ENCODE data around the gene CNOT6.
"Not testable (repeated sequence)": the region's sequence is repeated elsewhere in the genome, so short reads cannot be mapped to it uniquely, and the experiment has no call there.

CNOT6 gene

DNA sequence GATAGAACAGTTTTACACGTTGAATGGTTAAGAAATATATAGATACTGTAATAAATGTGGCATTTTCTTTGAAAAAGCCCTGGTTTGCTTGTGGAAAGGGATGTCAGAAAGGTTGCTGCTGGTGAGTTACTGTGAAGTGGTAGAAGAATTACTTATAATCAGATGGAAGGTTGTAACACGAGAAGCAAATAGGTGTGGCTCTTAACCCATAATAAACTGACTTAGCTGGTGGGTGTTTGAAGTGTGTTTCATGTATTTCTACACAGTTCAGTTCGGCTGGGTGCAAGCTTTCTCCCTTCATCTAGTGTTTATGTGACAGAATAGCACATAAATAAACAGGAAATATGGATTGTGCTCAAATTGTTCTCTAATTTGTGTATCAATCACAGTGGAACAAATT lies 5.5 kb downstream of the CNOT6 start:
- Mint-ChIP-seq H3K27me3 (no peaks in the 10 kb centered on the region), H3K4me3 (no peak overlapping the region), H3K4me1 (peaks cover 18% of the 10 kb centered on the region), H3K9me3 (no peaks in the 10 kb centered on the region), H3K36me3 (ENCODE audit: insufficient read depth) (peaks cover 5% of the 10 kb centered on the region), H3K27ac (ENCODE audit: low read depth) (no peak overlapping the region)
- ATAC-seq (replicated peaks; ENCODE audit: extremely low read depth, poor library complexity, severe bottlenecking) (no peak), DNase-seq (ENCODE audit: low spot score in 2 of 2) (no peak)

GRCh38 chr5:180500300-180500699 lies 6.1 kb downstream of the CNOT6 start:
- H3K36me3 Mint-ChIP-seq (ENCODE audit: insufficient read depth); DNase-seq (ENCODE audit: low spot score in 2 of 2); H3K27ac Mint-ChIP-seq (ENCODE audit: low read depth); H3K9me3 Mint-ChIP-seq; H3K27me3 Mint-ChIP-seq; H3K4me3 Mint-ChIP-seq; ATAC-seq (replicated peaks; ENCODE audit: extremely low read depth, poor library complexity, severe bottlenecking): not testable (repeated sequence)
- H3K4me1 Mint-ChIP-seq: peaks cover 15% of the 10 kb centered on the region

DNA sequence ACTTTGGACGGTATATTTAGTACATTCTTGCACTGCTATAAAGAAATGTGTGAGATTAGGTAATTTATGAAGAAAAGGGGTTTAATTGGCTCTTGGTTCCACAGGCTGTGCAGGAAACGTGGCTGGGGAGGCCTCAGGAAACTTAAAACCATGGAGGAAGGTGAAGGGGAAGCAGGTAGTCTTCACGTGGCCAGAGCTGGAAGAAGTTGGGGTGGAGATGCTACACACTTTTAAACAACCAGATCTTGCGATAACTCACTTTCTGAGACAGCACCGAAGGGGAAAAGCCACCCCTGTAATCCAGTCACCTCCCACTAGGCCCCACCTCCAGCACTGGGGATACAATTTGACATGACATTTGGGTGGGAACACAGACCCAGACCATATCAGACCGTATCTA lies 13.5 kb downstream of the CNOT6 start:
- no peaks in the 10 kb centered on the region for H3K9me3 Mint-ChIP-seq
- no peak overlapping the region for H3K27ac Mint-ChIP-seq (ENCODE audit: low read depth)
- ATAC-seq (replicated peaks; ENCODE audit: extremely low read depth, poor library complexity, severe bottlenecking) (no peak), DNase-seq (ENCODE audit: low spot score in 2 of 2) (no peak)
- no peak overlapping the region for H3K4me3 Mint-ChIP-seq
- H3K27me3 Mint-ChIP-seq: no peaks in the 10 kb centered on the region
- peaks cover 34% of the 10 kb centered on the region for H3K4me1 Mint-ChIP-seq
- peaks cover 10% of the 10 kb centered on the region for H3K36me3 Mint-ChIP-seq (ENCODE audit: insufficient read depth)

GRCh38 chr5:180515294-180515693 lies 21.1 kb downstream of the CNOT6 start:
- peaks cover 6% of the 10 kb centered on the region for H3K36me3 Mint-ChIP-seq (ENCODE audit: insufficient read depth)
- no peak for ATAC-seq (replicated peaks; ENCODE audit: extremely low read depth, poor library complexity, severe bottlenecking)
- no peak overlapping the region for H3K4me3 Mint-ChIP-seq
- H3K27ac Mint-ChIP-seq (ENCODE audit: low read depth): no peak overlapping the region
- H3K4me1 Mint-ChIP-seq: peaks cover 50% of the 10 kb centered on the region
- H3K27me3 Mint-ChIP-seq: no peaks in the 10 kb centered on the region
- DNase-seq (ENCODE audit: low spot score in 2 of 2): no peak
- H3K9me3 Mint-ChIP-seq: no peaks in the 10 kb centered on the region

- not testable (repeated sequence) for H3K4me3 Mint-ChIP-seq; H3K36me3 Mint-ChIP-seq (ENCODE audit: insufficient read depth); DNase-seq (ENCODE audit: low spot score in 2 of 2); H3K27me3 Mint-ChIP-seq; ATAC-seq (replicated peaks; ENCODE audit: extremely low read depth, poor library complexity, severe bottlenecking); H3K9me3 Mint-ChIP-seq; H3K27ac Mint-ChIP-seq (ENCODE audit: low read depth)
- peaks cover 52% of the 10 kb centered on the region for H3K4me1 Mint-ChIP-seq
Measured at GRCh38 chr5:180515974-180516373, 21.8 kb downstream of the CNOT6 start.

GRCh38 chr5:180516440-180516839 lies 22.3 kb downstream of the CNOT6 start:
- no peak for DNase-seq (ENCODE audit: low spot score in 2 of 2)
- H3K27ac Mint-ChIP-seq (ENCODE audit: low read depth): no peak overlapping the region

DNA sequence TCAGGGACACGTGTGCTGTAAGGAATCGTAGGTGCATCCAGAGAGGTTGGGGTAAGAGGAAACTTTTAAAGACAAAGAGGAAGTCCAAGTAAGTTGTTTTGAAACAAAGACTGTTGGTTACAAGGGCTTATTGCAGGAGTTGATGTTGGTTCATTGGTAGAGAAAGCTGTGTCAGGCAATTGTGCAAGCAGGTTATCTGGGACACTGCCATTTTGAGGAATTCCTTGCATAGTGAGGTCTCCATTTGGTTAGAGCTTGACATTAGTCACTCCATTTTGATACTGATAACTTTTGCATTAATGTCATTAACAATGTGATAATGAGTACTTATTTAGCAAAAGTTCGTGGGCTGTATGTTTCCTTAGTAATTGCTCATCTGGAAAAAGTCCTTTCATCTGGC lies 24.9 kb downstream of the CNOT6 start:
- DNase-seq (ENCODE audit: low spot score in 2 of 2) (no peak), ATAC-seq (replicated peaks; ENCODE audit: extremely low read depth, poor library complexity, severe bottlenecking) (no peak)
- no peak overlapping the region for H3K4me3 Mint-ChIP-seq
- H3K4me1 Mint-ChIP-seq: peaks cover 75% of the 10 kb centered on the region
- H3K27ac Mint-ChIP-seq (ENCODE audit: low read depth): no peak overlapping the region
- H3K9me3 Mint-ChIP-seq: no peaks in the 10 kb centered on the region
- no peaks in the 10 kb centered on the region for H3K27me3 Mint-ChIP-seq
- peaks cover 6% of the 10 kb centered on the region for H3K36me3 Mint-ChIP-seq (ENCODE audit: insufficient read depth)

More at GRCh38 chr5:180516440-180516839, 22.3 kb downstream of the CNOT6 start:
- Mint-ChIP-seq H3K36me3 (ENCODE audit: insufficient read depth) (peaks cover 6% of the 10 kb centered on the region), H3K4me1 (peaks cover 57% of the 10 kb centered on the region), H3K4me3 (no peak overlapping the region), H3K27me3 (no peaks in the 10 kb centered on the region), H3K9me3 (no peaks in the 10 kb centered on the region)
- ATAC-seq (replicated peaks; ENCODE audit: extremely low read depth, poor library complexity, severe bottlenecking): no peak

- DNase-seq (ENCODE audit: low spot score in 2 of 2) (no peak), ATAC-seq (replicated peaks; ENCODE audit: extremely low read depth, poor library complexity, severe bottlenecking) (no peak)
- no peaks in the 10 kb centered on the region for H3K27me3 Mint-ChIP-seq
- H3K9me3 Mint-ChIP-seq: no peaks in the 10 kb centered on the region
- H3K36me3 Mint-ChIP-seq (ENCODE audit: insufficient read depth): peaks cover 5% of the 10 kb centered on the region
- no peak overlapping the region for H3K27ac Mint-ChIP-seq (ENCODE audit: low read depth)
- H3K4me3 Mint-ChIP-seq: no peak overlapping the region
- H3K4me1 Mint-ChIP-seq: peaks cover 73% of the 10 kb centered on the region
Measured at GRCh38 chr5:180521101-180521500, 26.9 kb downstream of the CNOT6 start.

DNA sequence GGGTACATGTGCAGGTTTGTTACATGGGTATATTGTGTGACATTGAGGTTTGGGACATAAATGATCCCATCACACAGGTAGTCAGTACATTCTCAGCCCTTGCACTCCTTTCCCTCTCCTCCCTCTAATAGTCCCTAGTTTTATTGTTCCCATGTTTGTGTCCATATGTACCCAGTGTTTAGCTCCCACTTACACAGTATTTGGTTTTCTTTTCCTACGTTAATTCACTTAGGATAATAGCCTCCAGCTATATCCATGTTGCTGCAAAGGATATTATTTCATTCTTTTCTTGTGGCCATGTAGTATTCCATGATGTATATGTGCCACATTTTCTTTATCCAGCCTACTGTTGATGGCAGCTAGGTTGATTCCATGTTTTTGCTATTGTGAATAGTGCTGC lies 27.4 kb downstream of the CNOT6 start:
- Mint-ChIP-seq H3K36me3 (ENCODE audit: insufficient read depth) (peaks cover 9% of the 10 kb centered on the region), H3K9me3 (no peaks in the 10 kb centered on the region), H3K27ac (ENCODE audit: low read depth) (no peak overlapping the region), H3K4me3 (no peak overlapping the region), H3K4me1 (peaks cover 74% of the 10 kb centered on the region), H3K27me3 (no peaks in the 10 kb centered on the region)
- ATAC-seq (replicated peaks; ENCODE audit: extremely low read depth, poor library complexity, severe bottlenecking) (no peak), DNase-seq (ENCODE audit: low spot score in 2 of 2) (no peak)

- ATAC-seq (replicated peaks; ENCODE audit: extremely low read depth, poor library complexity, severe bottlenecking) (no peak), DNase-seq (ENCODE audit: low spot score in 2 of 2) (no peak)
- H3K4me1 Mint-ChIP-seq: peaks cover 66% of the 10 kb centered on the region
- no peak overlapping the region for H3K4me3 Mint-ChIP-seq
- peak overlapping the region; percentile 65 for H3K27ac Mint-ChIP-seq (ENCODE audit: low read depth)
- H3K9me3 Mint-ChIP-seq: no peaks in the 10 kb centered on the region
- no peaks in the 10 kb centered on the region for H3K27me3 Mint-ChIP-seq
- H3K36me3 Mint-ChIP-seq (ENCODE audit: insufficient read depth): peaks cover 9% of the 10 kb centered on the region
Measured at GRCh38 chr5:180522330-180522729, 28.2 kb downstream of the CNOT6 start.

DNA sequence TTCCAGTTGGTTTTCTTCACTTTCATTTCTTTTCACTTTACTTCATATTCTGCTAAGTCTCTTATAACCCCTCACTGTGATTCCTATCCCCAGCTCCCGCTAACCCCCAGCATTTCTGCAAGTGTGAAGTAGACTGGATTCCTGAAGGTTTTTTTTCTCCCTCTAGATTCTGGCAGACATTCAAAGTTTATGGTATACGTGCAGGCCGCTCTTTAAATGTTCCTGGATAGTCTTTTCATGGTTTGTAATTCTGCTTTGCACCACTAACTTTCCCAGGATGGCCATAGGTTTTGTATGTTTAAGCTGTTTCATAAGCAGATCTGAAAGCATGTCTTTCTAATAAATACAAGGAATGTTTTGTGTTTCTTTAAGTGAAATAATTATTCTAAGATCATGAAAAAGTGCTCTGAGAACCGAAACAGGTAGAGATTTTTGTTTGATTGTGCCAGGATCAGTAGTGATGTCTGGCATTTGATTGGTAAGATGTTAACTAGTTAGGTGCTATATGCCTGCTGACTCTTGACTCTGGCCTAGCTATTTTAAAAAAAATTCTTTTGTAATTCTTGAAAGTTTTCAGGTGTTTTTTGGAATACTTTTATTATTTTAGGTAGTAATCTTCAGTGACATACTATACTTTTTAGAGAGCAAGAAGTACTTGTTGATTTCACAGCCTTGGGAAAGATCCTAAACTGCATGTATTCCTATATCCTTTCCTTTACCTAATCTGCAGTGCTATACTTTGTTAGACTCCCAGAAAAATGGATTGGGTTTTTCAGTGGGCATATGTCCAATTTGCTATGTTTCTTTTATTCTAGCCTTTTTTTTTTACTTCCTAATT lies 29.7 kb downstream of the CNOT6 start:
- DNase-seq (ENCODE audit: low spot score in 2 of 2) (no peak), ATAC-seq (replicated peaks; ENCODE audit: extremely low read depth, poor library complexity, severe bottlenecking) (no peak)
- peak overlapping the region; percentile 41 for H3K27ac Mint-ChIP-seq (ENCODE audit: low read depth)
- H3K27me3 Mint-ChIP-seq: no peaks in the 10 kb centered on the region
- H3K36me3 Mint-ChIP-seq (ENCODE audit: insufficient read depth): peaks cover 8% of the 10 kb centered on the region
- no peaks in the 10 kb centered on the region for H3K9me3 Mint-ChIP-seq
- no peak overlapping the region for H3K4me3 Mint-ChIP-seq
- peaks cover 56% of the 10 kb centered on the region for H3K4me1 Mint-ChIP-seq

- Mint-ChIP-seq H3K27me3 (no peaks in the 10 kb centered on the region), H3K4me3 (no peak overlapping the region), H3K27ac (ENCODE audit: low read depth) (no peak overlapping the region), H3K36me3 (ENCODE audit: insufficient read depth) (peaks cover 14% of the 10 kb centered on the region), H3K9me3 (no peaks in the 10 kb centered on the region), H3K4me1 (peaks cover 52% of the 10 kb centered on the region)
- DNase-seq (ENCODE audit: low spot score in 2 of 2) (no peak), ATAC-seq (replicated peaks; ENCODE audit: extremely low read depth, poor library complexity, severe bottlenecking) (no peak)
Measured at GRCh38 chr5:180525399-180525798, 31.2 kb downstream of the CNOT6 start.

DNA sequence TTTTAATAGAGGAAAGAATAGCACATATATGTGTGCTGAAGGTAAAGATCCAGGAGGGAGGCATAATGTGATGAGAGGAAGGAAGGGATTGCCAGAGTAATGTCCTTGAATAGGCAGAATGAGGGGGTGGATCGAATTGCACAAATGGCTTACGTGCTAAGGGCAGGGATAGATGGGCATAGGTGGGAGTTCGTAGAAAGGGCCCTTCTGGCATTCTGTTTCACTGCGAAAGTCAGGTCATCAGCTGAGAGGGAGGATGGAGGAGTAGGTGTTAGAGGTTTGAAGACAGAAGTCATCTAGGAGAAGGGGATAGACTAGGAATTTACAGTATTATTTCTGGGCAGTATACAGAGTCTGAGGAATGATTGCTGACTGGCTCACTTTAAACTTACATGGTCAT lies 32.1 kb downstream of the CNOT6 start:
- DNase-seq (ENCODE audit: low spot score in 2 of 2): no peak
- Mint-ChIP-seq H3K4me1 (peaks cover 47% of the 10 kb centered on the region), H3K27me3 (no peaks in the 10 kb centered on the region), H3K36me3 (ENCODE audit: insufficient read depth) (peaks cover 14% of the 10 kb centered on the region), H3K9me3 (no peaks in the 10 kb centered on the region), H3K4me3 (no peak overlapping the region), H3K27ac (ENCODE audit: low read depth) (no peak overlapping the region)
- no peak for ATAC-seq (replicated peaks; ENCODE audit: extremely low read depth, poor library complexity, severe bottlenecking)

All from central memory CD8-positive, alpha-beta T cell (primary cell).